BLaER1 treated with 17β-estradiol and CSF1 and Interleukin-3, amounts not matched to agents 10 nM and 100 nM (cell line): ENCODE measurements around the gene NT5DC2.

Source experiments
- H3K27ac ChIP-seq, 11 experiments: shearing (Covaris generic); formaldehyde crosslinking; 2 replicates each; pipeline ENCODE4 v1.8.1; 2022
- H3K27me3 ChIP-seq, 11 experiments: shearing (Covaris generic); formaldehyde crosslinking; 2 replicates each; pipeline ENCODE4 v1.8.1; 2022
- H3K36me3 ChIP-seq, 11 experiments: shearing (Covaris generic); formaldehyde crosslinking; 2 replicates each; pipeline ENCODE4 v1.8.1; 2022
- H3K4me1 ChIP-seq, 10 experiments: shearing (Covaris generic); formaldehyde crosslinking; 2 replicates each; pipeline ENCODE4 v1.8.1; 2022
- H3K4me2 ChIP-seq, 11 experiments: shearing (Covaris generic); formaldehyde crosslinking; 2 replicates each; pipeline ENCODE4 v1.8.1; 2022
- H3K4me3 ChIP-seq, 10 experiments: shearing (Covaris generic); formaldehyde crosslinking; 2 replicates each; pipeline ENCODE4 v1.8.1; 2022
- H3K9ac ChIP-seq, 11 experiments: shearing (Covaris generic); formaldehyde crosslinking; 2 replicates each; pipeline ENCODE4 v1.8.1; 2022
- H3K9me3 ChIP-seq, 11 experiments: shearing (Covaris generic); formaldehyde crosslinking; replicated peaks in 1 of 11; 2 replicates each; pipeline ENCODE4 v1.8.1; 2022
- H4K20me1 ChIP-seq, 11 experiments: shearing (Covaris generic); formaldehyde crosslinking; 2 replicates each; pipeline ENCODE4 v1.8.1; 2022
- Cebpa-rat ChIP-seq, 11 experiments: shearing (Covaris generic); IDR thresholded peaks; 2 replicates each; pipeline ENCODE4 v1.8.1; 2022

Gene NT5DC2

DNA sequence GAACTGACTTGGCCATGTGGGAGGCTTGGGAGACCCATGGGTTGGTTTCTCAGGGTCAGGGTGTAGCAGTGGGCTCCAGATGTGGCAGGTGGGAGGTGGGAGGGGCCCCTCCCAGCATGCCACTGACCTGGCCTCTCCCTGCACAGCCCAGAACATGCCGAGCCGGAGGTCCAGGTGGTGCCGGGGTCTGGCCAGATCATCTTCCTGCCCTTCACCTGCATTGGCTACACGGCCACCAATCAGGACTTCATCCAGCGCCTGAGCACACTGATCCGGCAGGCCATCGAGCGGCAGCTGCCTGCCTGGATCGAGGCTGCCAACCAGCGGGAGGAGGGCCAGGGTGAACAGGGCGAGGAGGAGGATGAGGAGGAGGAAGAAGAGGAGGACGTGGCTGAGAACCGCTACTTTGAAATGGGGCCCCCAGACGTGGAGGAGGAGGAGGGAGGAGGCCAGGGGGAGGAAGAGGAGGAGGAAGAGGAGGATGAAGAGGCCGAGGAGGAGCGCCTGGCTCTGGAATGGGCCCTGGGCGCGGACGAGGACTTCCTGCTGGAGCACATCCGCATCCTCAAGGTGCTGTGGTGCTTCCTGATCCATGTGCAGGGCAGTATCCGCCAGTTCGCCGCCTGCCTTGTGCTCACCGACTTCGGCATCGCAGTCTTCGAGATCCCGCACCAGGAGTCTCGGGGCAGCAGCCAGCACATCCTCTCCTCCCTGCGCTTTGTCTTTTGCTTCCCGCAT is 46.4 kb downstream of the NT5DC2 start:
- Histone ChIP-seq H3K4me1 (peaks cover 60 to 100% (median 98%) of the 10 kb centered on the region in 10 experiments), H3K9me3 (no peaks in the 10 kb centered on the region), H3K9ac (peak overlapping the region in 10 of 11 experiments; percentile 19 to 79 (median 72); a peak in 13 of 22 replicates), H3K27ac (peak overlapping the region; percentile 18 to 98 (median 89); a peak in 19 of 22 replicates), H3K36me3 (peaks cover 68 to 84% (median 76%) of the 10 kb centered on the region in 11 experiments), H3K4me3 (no peak overlapping the region; a peak in 2 of 20 replicates), H3K4me2 (peak overlapping the region in 10 of 11 experiments; percentile 74 to 100 (median 86); a peak in 19 of 22 replicates), H4K20me1 (peaks cover 0 to 6% (median 0%) of the 10 kb centered on the region in 11 experiments; a peak in 1 of 22 replicates), H3K27me3 (no peaks in the 10 kb centered on the region)
- TF ChIP-seq Cebpa-rat (IDR thresholded peaks at IDR 0.05) = no peak

DNA sequence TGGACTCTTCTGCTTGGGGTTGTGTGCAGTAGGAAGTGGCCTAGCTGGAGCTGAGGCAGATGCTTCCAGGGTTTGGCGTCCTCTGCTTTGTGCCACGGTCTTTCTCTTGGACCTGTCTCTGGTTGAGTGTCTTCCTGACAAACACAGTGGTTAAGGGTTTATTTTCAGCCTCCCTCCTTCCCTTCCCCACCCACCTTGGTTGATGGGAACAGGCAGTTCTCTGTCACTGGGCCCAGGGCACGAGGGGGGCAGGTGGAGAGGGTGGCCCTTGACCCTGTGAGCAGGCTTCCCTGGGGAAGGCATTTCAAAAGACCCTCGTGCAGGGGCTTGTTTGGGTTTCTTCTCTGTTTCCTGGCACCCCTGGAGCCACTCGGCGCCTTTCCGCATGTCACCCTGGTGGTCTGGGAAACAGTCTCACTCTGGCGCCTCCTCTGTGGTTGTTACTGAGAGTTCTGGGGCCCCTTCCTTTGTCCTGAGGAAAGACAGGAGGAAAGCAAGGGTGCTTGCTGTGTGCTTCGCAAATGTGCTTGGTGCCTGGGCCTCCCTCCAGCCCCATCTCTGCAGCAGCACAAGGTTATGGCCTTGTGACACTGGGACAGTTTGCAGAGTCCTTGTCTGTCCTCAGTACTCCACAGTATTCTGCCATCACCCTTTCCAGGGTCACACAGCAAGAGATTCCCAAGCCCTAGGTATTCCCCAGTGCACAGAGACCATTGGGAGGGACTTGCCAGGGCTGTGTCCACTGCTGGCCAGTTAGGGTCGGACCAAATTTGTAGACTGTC is 48.8 kb downstream of the NT5DC2 start:
- TF ChIP-seq Cebpa-rat (IDR thresholded peaks at IDR 0.05) = no peak

DNA sequence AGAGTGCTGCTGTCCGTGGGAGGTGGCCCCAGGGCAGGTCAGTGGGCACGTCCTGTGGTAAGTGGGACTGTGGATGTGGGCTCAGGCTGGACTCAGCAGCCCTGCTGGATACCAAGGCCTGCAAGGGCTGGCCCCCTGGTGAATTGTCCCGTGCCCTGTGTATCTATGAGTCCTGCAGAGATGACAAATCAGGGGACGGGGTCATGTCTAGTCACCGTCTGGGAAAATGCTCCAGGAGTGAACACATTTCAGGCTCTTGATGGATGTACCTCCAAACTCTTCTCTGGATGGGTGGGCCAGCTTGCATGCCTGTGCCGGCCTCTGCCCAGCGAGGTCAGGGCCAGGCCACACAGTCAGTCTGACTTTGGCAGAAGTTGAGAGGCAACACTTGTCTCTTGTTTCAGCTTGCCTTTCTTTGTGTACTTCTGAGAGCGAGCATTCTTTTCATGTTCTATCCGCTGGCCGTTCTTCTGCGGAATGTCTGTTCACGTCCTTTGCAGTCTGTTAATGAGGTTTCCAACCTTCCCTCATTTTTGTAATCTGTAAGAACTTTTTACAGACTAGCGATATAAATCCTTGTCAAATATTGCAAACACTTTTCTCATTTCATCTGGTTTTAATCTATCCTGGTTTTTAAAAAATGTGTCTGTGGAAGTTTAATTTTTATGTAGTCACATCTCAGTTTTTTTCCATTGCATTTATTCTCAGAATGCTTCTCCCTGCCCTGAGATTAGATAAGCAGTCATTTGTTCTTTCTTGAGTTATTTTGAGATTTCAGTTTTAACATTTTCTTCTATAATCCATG is 49.9 kb downstream of the NT5DC2 start:
- peaks cover 31 to 100% (median 86%) of the 10 kb centered on the region in 10 experiments for H3K4me1 ChIP-seq
- H3K36me3 ChIP-seq = peaks cover 72 to 90% (median 86%) of the 10 kb centered on the region in 11 experiments
- H3K27ac ChIP-seq = peak overlapping the region in 10 of 11 experiments; percentile 4 to 98 (median 88); a peak in 18 of 22 replicates
- peak overlapping the region in 8 of 11 experiments; percentile 1 to 61 (median 31); a peak in 9 of 22 replicates for H3K9ac ChIP-seq
- TF ChIP-seq Cebpa-rat (IDR thresholded peaks at IDR 0.05) = no peak
- H3K27me3 ChIP-seq = no peaks in the 10 kb centered on the region
- H3K4me2 ChIP-seq = peak overlapping the region in 10 of 11 experiments; percentile 2 to 84 (median 60); a peak in 18 of 22 replicates
- no peaks in the 10 kb centered on the region for H3K9me3 ChIP-seq
- H3K4me3 ChIP-seq = no peak overlapping the region
- no peaks in the 10 kb centered on the region for H4K20me1 ChIP-seq

More for the DNA sequence above, 48.8 kb downstream of the NT5DC2 start:
- Histone ChIP-seq H3K27me3 (no peaks in the 10 kb centered on the region), H4K20me1 (no peaks in the 10 kb centered on the region), H3K4me2 (peak overlapping the region; percentile 71 to 100 (median 84)), H3K36me3 (peaks cover 72 to 90% (median 86%) of the 10 kb centered on the region in 11 experiments), H3K4me3 (peak overlapping the region in 1 of 10 experiments; percentile 46; a peak in 2 of 20 replicates), H3K4me1 (peaks cover 39 to 100% (median 89%) of the 10 kb centered on the region in 10 experiments), H3K9me3 (no peaks in the 10 kb centered on the region), H3K9ac (peak overlapping the region; percentile 48 to 79 (median 71); a peak in 21 of 22 replicates), H3K27ac (peak overlapping the region; percentile 56 to 98 (median 89); a peak in 21 of 22 replicates)

DNA sequence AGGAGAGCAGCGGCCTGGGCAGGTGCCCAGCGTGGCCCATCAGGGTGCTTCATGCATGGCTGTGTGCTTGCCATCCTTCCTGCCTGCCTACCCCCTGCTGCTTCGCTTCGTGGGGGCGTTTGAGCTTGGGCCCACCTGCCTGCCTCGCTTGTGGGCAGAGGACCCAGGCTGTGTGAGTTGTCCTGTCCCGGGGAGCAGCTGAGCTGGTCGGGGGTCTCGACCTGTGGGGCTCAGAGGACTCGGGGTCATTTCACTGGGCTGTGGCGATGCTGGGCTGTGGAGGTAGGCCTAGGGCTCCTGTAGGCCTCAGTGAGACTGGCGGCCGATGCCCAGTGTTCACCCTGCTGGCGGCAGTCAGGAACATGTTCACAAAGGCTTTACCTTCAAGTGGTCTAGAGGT is 50.6 kb downstream of the NT5DC2 start:
- Histone ChIP-seq H3K9ac (peak overlapping the region in 6 of 11 experiments; percentile 1 to 38 (median 32); a peak in 5 of 22 replicates), H3K27me3 (no peaks in the 10 kb centered on the region), H4K20me1 (no peaks in the 10 kb centered on the region), H3K36me3 (peaks cover 73 to 91% (median 87%) of the 10 kb centered on the region in 11 experiments), H3K27ac (peak overlapping the region in 10 of 11 experiments; percentile 4 to 98 (median 88); a peak in 19 of 22 replicates), H3K4me3 (no peak overlapping the region), H3K4me2 (peak overlapping the region in 9 of 11 experiments; percentile 28 to 84 (median 62); a peak in 16 of 22 replicates), H3K4me1 (peaks cover 31 to 100% (median 83%) of the 10 kb centered on the region in 10 experiments), H3K9me3 (no peaks in the 10 kb centered on the region)
- no peak for TF ChIP-seq Cebpa-rat (IDR thresholded peaks at IDR 0.05)

DNA sequence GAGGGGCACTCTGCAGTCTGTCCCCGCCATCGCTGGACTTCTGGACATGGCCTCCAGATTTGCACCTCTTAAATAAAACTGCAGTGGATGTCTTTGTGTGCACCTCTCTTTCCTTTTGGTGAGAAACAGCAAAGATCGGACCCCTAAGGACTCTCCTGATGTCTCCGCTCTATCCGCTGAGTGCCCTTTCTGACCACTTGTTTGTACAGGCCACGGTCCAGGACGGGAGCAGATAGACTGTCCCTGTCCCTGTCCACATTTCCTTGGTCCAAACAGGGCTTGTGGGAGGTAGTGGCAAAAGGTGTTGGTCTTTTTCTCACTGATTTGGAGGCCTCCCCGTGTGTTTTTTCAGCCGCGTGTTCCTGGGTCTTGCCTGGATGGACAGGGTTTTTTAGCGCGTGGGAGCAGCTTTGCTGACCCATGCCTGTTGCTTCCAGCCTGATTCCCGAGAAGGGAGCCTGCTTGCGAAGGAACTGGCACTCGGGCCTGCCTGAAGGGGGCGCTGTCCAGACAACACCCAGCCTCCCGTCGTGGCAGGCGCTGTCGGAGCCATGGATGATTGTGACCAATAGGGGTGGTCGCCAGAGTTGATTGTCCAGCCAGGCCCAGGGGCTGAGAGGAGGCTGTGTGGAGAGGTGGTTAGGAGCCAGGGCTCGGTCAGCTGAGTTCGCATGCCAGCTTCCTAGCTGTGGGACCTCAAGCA is 51.7 kb downstream of the NT5DC2 start:
- Histone ChIP-seq H3K4me3 (no peak overlapping the region), H3K4me1 (peaks cover 31 to 100% (median 80%) of the 10 kb centered on the region in 10 experiments), H3K27ac (peak overlapping the region in 3 of 11 experiments; percentile 21 to 98 (median 95); a peak in 5 of 22 replicates), H3K36me3 (peaks cover 73 to 91% (median 87%) of the 10 kb centered on the region in 11 experiments), H4K20me1 (no peaks in the 10 kb centered on the region), H3K27me3 (no peaks in the 10 kb centered on the region), H3K9me3 (no peaks in the 10 kb centered on the region), H3K9ac (peak overlapping the region in 1 of 11 experiments; percentile 7; a peak in 1 of 22 replicates), H3K4me2 (peak overlapping the region in 5 of 11 experiments; percentile 57 to 67 (median 62); a peak in 6 of 22 replicates)
- no peak for TF ChIP-seq Cebpa-rat (IDR thresholded peaks at IDR 0.05)

DNA sequence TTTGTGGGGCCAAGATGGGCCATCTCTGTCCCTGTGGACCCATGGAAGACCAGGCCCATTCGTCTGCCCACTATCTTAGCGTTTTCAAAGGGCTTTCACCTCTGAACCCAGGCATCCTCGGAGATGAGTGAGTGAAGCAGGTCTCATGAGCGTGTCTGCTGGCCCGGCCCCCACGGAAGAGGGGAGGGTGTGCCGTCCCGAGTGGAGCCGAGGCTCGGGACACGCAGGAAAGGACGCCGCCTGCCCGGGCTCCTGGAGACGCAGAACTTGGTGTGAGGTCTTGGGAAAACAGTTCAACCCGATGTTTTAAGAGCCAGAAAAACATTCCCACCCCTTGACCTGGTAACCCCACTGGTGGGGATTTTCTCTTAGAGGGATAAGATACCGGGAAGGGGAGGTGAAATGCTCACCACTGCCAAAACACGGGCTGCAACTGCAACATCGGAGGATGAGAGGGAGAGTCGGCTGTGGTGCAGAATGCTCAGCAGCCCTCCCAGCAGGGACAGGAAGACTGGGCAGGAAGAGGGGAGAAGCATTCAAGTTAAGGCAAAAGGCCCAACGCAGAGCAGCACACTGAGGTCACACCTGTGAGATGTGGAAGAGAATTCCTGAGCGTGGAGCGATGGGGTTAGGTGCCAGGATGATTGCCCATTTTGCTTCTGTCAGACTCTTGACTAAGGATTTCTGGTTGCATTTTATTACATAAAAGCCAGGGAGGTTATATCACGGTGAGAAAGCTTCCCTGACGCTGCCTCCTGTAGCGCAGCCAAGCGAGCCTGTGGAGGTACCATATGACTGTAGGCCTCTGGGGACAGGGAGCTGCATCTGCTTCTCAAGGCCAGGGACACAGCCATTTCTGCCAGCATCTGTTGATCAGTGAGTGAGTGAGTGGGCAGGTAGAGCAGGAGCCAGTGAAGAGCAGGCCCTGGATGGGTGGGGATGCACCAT is 52.6 kb downstream of the NT5DC2 start:
- Histone ChIP-seq H3K27ac (peak overlapping the region in 7 of 11 experiments; percentile 18 to 98 (median 37); a peak in 11 of 22 replicates), H3K27me3 (no peaks in the 10 kb centered on the region), H3K36me3 (peaks cover 75 to 91% (median 87%) of the 10 kb centered on the region in 11 experiments), H3K4me3 (no peak overlapping the region), H3K9ac (peak overlapping the region in 4 of 11 experiments; percentile 1 to 57 (median 38); a peak in 3 of 22 replicates), H3K9me3 (no peaks in the 10 kb centered on the region), H3K4me2 (peak overlapping the region in 5 of 11 experiments; percentile 53 to 94 (median 93); a peak in 8 of 22 replicates), H3K4me1 (peaks cover 23 to 100% (median 78%) of the 10 kb centered on the region in 10 experiments), H4K20me1 (no peaks in the 10 kb centered on the region)
- TF ChIP-seq Cebpa-rat (IDR thresholded peaks at IDR 0.05) = no peak
